Peyer's patch (tissue), 4 donors: Measurements from ENCODE around the gene XYLT1. TPM values are rescaled to one million over a fixed set of nuclear protein-coding genes. Genes with fewer than 3 reads are reported as not detected.

Source experiments
- DNase-seq, 3 donors: peaks; one replicate each; pipeline ENCODE4 v3.0.0-alpha.2; 2017 to 2019
- H3K27ac ChIP-seq, 4 donors: fragments of 200-600 bp; sonication (generic); one replicate each; pipeline ENCODE4 v1.5.1; 2016 to 2019
- H3K27me3 ChIP-seq, 2 donors: fragments of 200-600 bp; sonication (generic); one replicate each; pipeline ENCODE4 v1.5.1; 2019
- H3K36me3 ChIP-seq, 3 donors: fragments of 200-600 bp; sonication (generic); one replicate each; pipeline ENCODE4 v1.5.1; 2016 to 2019
- H3K4me1 ChIP-seq, 4 donors: fragments of 200-600 bp; sonication (generic); one replicate each; pipeline ENCODE4 v1.5.1; 2016 to 2019
- H3K4me3 ChIP-seq, 4 donors: fragments of 200-600 bp; sonication (generic); 1 replicate in 3 of 4; 2 replicates in 1 of 4; pipeline ENCODE4 v1.5.1; 2016 to 2019; ENCODE audit warnings: mild to moderate bottlenecking in 1 of 4
- H3K9me3 ChIP-seq, 4 donors: fragments of 200-600 bp; sonication (generic); one replicate each; pipeline ENCODE4 v1.5.1; 2016 to 2019; ENCODE audit warnings: mild to moderate bottlenecking in 1 of 4
- CTCF ChIP-seq, 6 experiments: fragments of 450-650 bp in 4 of 6; fragments of 200-600 bp in 2 of 6; sonication (generic) in 1 of 6; IDR thresholded peaks; one replicate each; pipeline ENCODE4 v1.5.1; 2017 to 2019; ENCODE audit warnings: antibody characterized with exemption in 6 of 6, mild to moderate bottlenecking in 3 of 6, moderate library complexity in 1 of 6
- POLR2A ChIP-seq, 2 donors: fragments of 450-650 bp; IDR thresholded peaks; one replicate each; pipeline ENCODE4 v1.5.1; 2017; ENCODE audit warnings: antibody characterized with exemption in 2 of 2, mild to moderate bottlenecking in 2 of 2, moderate library complexity in 2 of 2
- total RNA-seq, 4 donors: library from RNA; depleted of rRNA; stranded (reverse); fragments of >200 nt; gene quantifications; one replicate each; pipeline ENCODE4 v1.1.0, GENCODE V29; 2016

XYLT1 gene
- total RNA-seq, 4 donors from 2014 or later, result 18.7 to 42.1 (median 37.7) TPM

- no peaks in the 10 kb centered on the region for H3K36me3 ChIP-seq
- DNase-seq, result peak in 2 of 3 donors; percentile 73 to 78
- no peak overlapping the region for H3K4me3 ChIP-seq
- H3K27me3 ChIP-seq, result no peaks in the 10 kb centered on the region
- H3K27ac ChIP-seq, result peak overlapping the region in 1 of 4 donors; percentile 47
- H3K4me1 ChIP-seq, result peaks cover 0 to 19% (median 4%) of the 10 kb centered on the region in 4 donors
- TF ChIP-seq POLR2A (IDR thresholded peaks at IDR 0.05) (no peak), CTCF (IDR thresholded peaks at IDR 0.05) (no peak)
- H3K9me3 ChIP-seq, result no peaks in the 10 kb centered on the region
Measured at GRCh38 chr16:17459903-17460521, 10.7 kb downstream of the XYLT1 start.

DNA sequence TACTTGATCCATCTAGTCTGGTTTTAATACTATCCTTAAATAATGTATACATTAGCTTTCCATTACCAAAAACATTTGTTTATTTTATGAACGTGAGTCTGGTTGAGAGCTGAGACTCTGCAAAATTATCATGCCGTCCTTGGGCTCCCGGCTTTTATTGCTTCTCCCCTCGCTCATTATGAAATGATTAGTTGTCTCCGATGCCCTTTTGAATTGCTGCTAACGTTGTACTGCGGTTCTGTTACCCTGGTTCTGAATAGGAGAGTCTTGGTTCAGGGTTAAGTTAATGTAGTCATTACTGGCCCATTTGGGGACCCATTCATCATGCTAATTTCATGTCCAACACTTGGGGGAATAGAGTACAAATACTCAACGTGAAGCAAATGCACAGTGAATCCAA lies 12.8 kb downstream of the XYLT1 start:
- Histone ChIP-seq H3K4me3 (no peak overlapping the region), H3K36me3 (no peaks in the 10 kb centered on the region), H3K4me1 (peaks cover 0 to 19% (median 4%) of the 10 kb centered on the region in 4 donors), H3K9me3 (no peaks in the 10 kb centered on the region), H3K27me3 (no peaks in the 10 kb centered on the region), H3K27ac (no peak overlapping the region)
- TF ChIP-seq POLR2A (IDR thresholded peaks at IDR 0.05) (no peak), CTCF (IDR thresholded peaks at IDR 0.05) (no peak)
- DNase-seq, result no peak

- no peaks in the 10 kb centered on the region for H3K36me3 ChIP-seq
- no peak overlapping the region for H3K27ac ChIP-seq
- TF ChIP-seq CTCF (IDR thresholded peaks at IDR 0.05), result no peak
- TF ChIP-seq POLR2A (IDR thresholded peaks at IDR 0.05), result no peak
- H3K9me3 ChIP-seq, result no peaks in the 10 kb centered on the region
- peaks cover 0 to 19% (median 4%) of the 10 kb centered on the region in 4 donors for H3K4me1 ChIP-seq
- H3K27me3 ChIP-seq, result no peaks in the 10 kb centered on the region
- DNase-seq, result no peak
- no peak overlapping the region for H3K4me3 ChIP-seq
Measured at GRCh38 chr16:17457513-17457912, 13.2 kb downstream of the XYLT1 start.

DNA sequence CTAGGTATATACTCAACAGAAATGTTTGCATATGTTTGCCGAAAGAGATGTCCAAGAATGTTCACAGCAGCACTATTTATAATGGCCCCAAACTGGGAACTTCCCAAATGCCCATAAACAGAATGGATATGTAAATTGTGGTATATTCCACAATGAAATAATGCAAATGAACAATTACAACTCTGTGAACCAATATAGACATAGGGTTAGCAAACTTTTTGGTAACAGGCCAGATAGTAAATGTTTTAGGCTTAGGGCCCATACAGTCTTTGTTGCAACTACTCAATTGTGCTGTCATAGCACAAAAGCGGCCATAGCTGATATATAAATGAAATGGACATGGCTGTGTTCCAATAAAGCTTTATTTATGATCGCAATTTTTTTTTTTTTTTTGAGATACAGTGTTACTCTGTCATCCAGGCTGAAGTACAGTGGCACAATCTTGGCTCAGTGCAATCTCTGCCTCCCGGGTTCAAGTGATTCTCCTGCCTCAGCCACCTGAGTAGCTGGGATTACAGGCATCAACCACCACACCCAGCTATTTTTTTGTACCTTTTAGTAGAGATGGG lies 16.5 kb downstream of the XYLT1 start:
- Histone ChIP-seq H3K9me3 (no peaks in the 10 kb centered on the region), H3K36me3 (peaks cover 0 to 6% (median 0%) of the 10 kb centered on the region in 3 donors), H3K27ac (no peak overlapping the region), H3K4me3 (no peak overlapping the region), H3K4me1 (peaks cover 0 to 4% (median 1%) of the 10 kb centered on the region in 4 donors), H3K27me3 (no peaks in the 10 kb centered on the region)
- TF ChIP-seq POLR2A (IDR thresholded peaks at IDR 0.05), result no peak
- no peak for TF ChIP-seq CTCF (IDR thresholded peaks at IDR 0.05)
- no peak for DNase-seq

- Histone ChIP-seq H3K9me3 (no peaks in the 10 kb centered on the region), H3K36me3 (peaks cover 0 to 6% (median 0%) of the 10 kb centered on the region in 3 donors), H3K27ac (no peak overlapping the region), H3K4me3 (no peak overlapping the region), H3K4me1 (peaks cover 0 to 10% (median 5%) of the 10 kb centered on the region in 4 donors), H3K27me3 (no peaks in the 10 kb centered on the region)
- TF ChIP-seq POLR2A (IDR thresholded peaks at IDR 0.05) (no peak), CTCF (IDR thresholded peaks at IDR 0.05) (no peak)
- DNase-seq, result no peak
Measured at GRCh38 chr16:17453364-17454038, 17.3 kb downstream of the XYLT1 start.
